K562 (cell line): ENCODE measurements around the gene FGF14. TPM values are rescaled to one million over a fixed set of nuclear protein-coding genes. Genes with fewer than 3 reads are reported as not detected.

ENCODE experiments used
- ATAC-seq: fragments of 200-7000 bp; cut with Tn5 transposase; 3 replicates; pipeline ENCODE4 v1.9.1; 2020; ENCODE audit warnings: moderate library complexity
- BruUV-seq: library from RNA; stranded (reverse); fragments of 400-500 nt; replicated peaks from 2 replicates; lab custom pipeline; 2021; lab: Mats Ljungman, UMichigan
- CTCF ChIA-PET: fragments of 300-600 bp; formaldehyde crosslinking; extraction: SDS; loops from one replicate; lab custom pipeline; 2021; ENCODE audit warnings: low intra/inter-chr PET ratio; lab: Yijun Ruan, JAX
- POLR2A ChIA-PET: fragments of 300-600, 350-650 bp; sonication (Branson Sonifier 250); formaldehyde crosslinking; extraction: SDS; loops from one replicate; lab custom pipeline; 2021; ENCODE audit warnings: antibody characterized with exemption, inconsistent platforms; lab: Yijun Ruan, JAX
- DNase-seq, 4 experiments: peaks; one replicate each; pipeline versions ENCODE4 v3.0.0 to v3.0.0-alpha.2; 2011 to 2018; ENCODE audit warnings: low spot score in 3 of 4, mixed read lengths in 3 of 4; ENCODE audit errors: extremely low read depth in 1 of 4
- FAIRE-seq: peaks from 2 replicates; lab custom pipeline; 2011; peaks lifted over from hg19 to GRCh38; lab: Jason Lieb, UNC
- H2AFZ ChIP-seq: 2 replicates; pipeline ENCODE4 v1.6.0; 2011; ENCODE audit warnings: low read depth, low read length, control low read depth, inconsistent platforms
- H3K27ac ChIP-seq: fragments of 200-600 bp; 3 replicates; pipeline ENCODE4 v1.8.0; 2011; ENCODE audit warnings: low read depth, mild to moderate bottlenecking, control low read depth, inconsistent platforms, low read length, moderate library complexity, mixed read lengths; ENCODE audit errors: extremely low read depth
- H3K27me3 ChIP-seq, 2 experiments: fragments of 300-600 bp in 1 of 2; 2 replicates in 1 of 2; 3 replicates in 1 of 2; pipeline versions ENCODE4 v1.6.0 to v1.8.0; 2011; ENCODE audit warnings: inconsistent platforms in 2 of 2, low read length in 2 of 2, mild to moderate bottlenecking in 1 of 2, mixed read lengths in 1 of 2, moderate library complexity in 1 of 2; ENCODE audit not compliant: control insufficient read depth in 2 of 2, insufficient read depth in 2 of 2
- H3K36me3 ChIP-seq: fragments of 300-600 bp; 3 replicates; pipeline ENCODE4 v1.8.0; 2011; ENCODE audit warnings: mild to moderate bottlenecking, low read length, inconsistent platforms; ENCODE audit not compliant: control insufficient read depth, insufficient read depth
- H3K4me1 ChIP-seq, 2 experiments: fragments of 200-600 bp in 1 of 2; replicated peaks in 1 of 2; 2 replicates in 1 of 2; 3 replicates in 1 of 2; pipeline versions ENCODE4 v1.5.1 to v1.8.0; 2011; ENCODE audit warnings: inconsistent platforms in 2 of 2, low read length in 2 of 2, mild to moderate bottlenecking in 1 of 2, mixed read lengths in 1 of 2, moderate library complexity in 1 of 2; ENCODE audit not compliant: control insufficient read depth in 2 of 2, insufficient read depth in 2 of 2
- H3K4me2 ChIP-seq: 2 replicates; pipeline ENCODE4 v1.6.1; 2011; ENCODE audit warnings: low read length, control low read depth, inconsistent platforms, mixed read lengths; ENCODE audit not compliant: insufficient read depth
- H3K4me3 ChIP-seq: fragments of 200-600 bp; sonication (generic), shearing (Covaris generic); 2 replicates; pipeline ENCODE4 v1.5.1; 2016; ENCODE audit warnings: control low read depth, inconsistent platforms
- H3K79me2 ChIP-seq: fragments of 200-600 bp; 3 replicates; pipeline ENCODE4 v1.8.0; 2011; ENCODE audit warnings: low read length, inconsistent platforms; ENCODE audit not compliant: control insufficient read depth, insufficient read depth
- H3K9ac ChIP-seq, 2 experiments: 2 replicates each; pipeline versions ENCODE4 v1.6.0 to v1.6.1; 2011; ENCODE audit warnings: low read depth in 2 of 2, low read length in 2 of 2, control low read depth in 1 of 2, inconsistent platforms in 1 of 2, mild to moderate bottlenecking in 1 of 2, mixed read lengths in 1 of 2; ENCODE audit not compliant: insufficient read depth in 1 of 2
- H3K9me1 ChIP-seq: one replicate; pipeline ENCODE4 v1.6.0; 2011; ENCODE audit warnings: inconsistent platforms, mild to moderate bottlenecking, low read length, moderate library complexity; ENCODE audit not compliant: control insufficient read depth, insufficient read depth
- H3K9me3 ChIP-seq: replicated peaks from 2 replicates; pipeline ENCODE4 v1.5.1; 2011; ENCODE audit warnings: low read depth, low read length, inconsistent platforms; ENCODE audit not compliant: control insufficient read depth, insufficient read depth
- H4K20me1 ChIP-seq: replicated peaks from 2 replicates; pipeline ENCODE4 v1.6.1; 2011; ENCODE audit warnings: low read length, inconsistent platforms, mixed read lengths; ENCODE audit not compliant: control insufficient read depth, insufficient read depth
- ARNT ChIP-seq, 2 experiments: fragments of 450-650 bp; IDR thresholded peaks; 2 replicates each; pipeline ENCODE4 v1.6.1; 2016; ENCODE audit warnings: mild to moderate bottlenecking in 1 of 2
- CXXC5 ChIP-seq: fragments of 250-450 bp; sonication (Bioruptor Pico); IDR thresholded peaks from 2 replicates; pipeline ENCODE4 v1.8.0; 2022; ENCODE audit warnings: inconsistent platforms, mild to moderate bottlenecking, moderate library complexity
- HSF4 ChIP-seq: fragments of 250-450 bp; sonication (Bioruptor Pico); IDR thresholded peaks from 2 replicates; pipeline ENCODE4 v2.1.2; 2022; ENCODE audit warnings: mild to moderate bottlenecking, moderate library complexity, borderline replicate concordance
- ZNF644 ChIP-seq: fragments of 200-800 bp; sonication (Bioruptor generic); IDR thresholded peaks from 2 replicates; pipeline ENCODE4 v1.6.1; 2016; ENCODE audit warnings: low read depth, missing genetic modification characterization, missing compliant biosample characterization
- ZNF699 ChIP-seq: fragments of 250-450 bp; sonication (Bioruptor Pico); IDR thresholded peaks from 2 replicates; pipeline ENCODE4 v1.8.0; 2021; ENCODE audit warnings: mild to moderate bottlenecking, moderate library complexity; ENCODE audit not compliant: insufficient replicate concordance
- WGBS: fragments of 100-300 bp; shearing (Covaris generic); methylation state at CpG from one replicate; pipeline ENCODE4 v1.1.6; 2016; ENCODE audit warnings: low coverage, mixed read lengths; ENCODE audit not compliant: insufficient coverage; ENCODE audit errors: missing lambda C conversion rate; 5-methylcytosine and 5-hydroxymethylcytosine counted together
- in situ Hi-C: fragments of 300-500 bp; cut with MboI; formaldehyde crosslinking; loops from 4 replicates; pipeline ENCODE4 v1.15.0; 2018; ENCODE audit warnings: inconsistent platforms, mixed read lengths
- intact Hi-C: fragments of 100-400 bp; cut with micrococcal nuclease; formaldehyde crosslinking; loops from 2 replicates; pipeline ENCODE4 v1.14.2; 2022
- polyA plus RNA-seq, 8 experiments: library from polyadenylated mRNA; depleted of rRNA in 4 of 8; stranded (reverse) in 5 of 8; unstranded in 3 of 8; fragments of >200 nt; fragmentation: Nextera tagmentation in 2 of 8; fragmentation: Illumina TruSeq in 1 of 8; extraction: Ambion mirVana in 2 of 8; extraction: Trizol in 1 of 8; gene quantifications; 2 replicates each; pipeline versions ENCODE4 v1.2.1 to v1.2.3, GENCODE V29; 2011 to 2014; ENCODE audit warnings: inconsistent platforms in 1 of 8, missing spikeins in 1 of 8
- total RNA-seq, 7 experiments: library from RNA; depleted of rRNA in 6 of 7; stranded (reverse); fragments of >200 nt in 6 of 7; fragmentation: Illumina TruSeq in 2 of 7; extraction: Trizol in 2 of 7; gene quantifications; 2 replicates each; pipeline versions ENCODE4 v1.2.1 to v1.2.3, GENCODE V29; 2011 to 2021; ENCODE audit warnings: low replicate concordance in 1 of 7
- TF ChIP-seq, protein P1 (sequence below): fragments of 250-450 bp; sonication (Bioruptor Pico); IDR thresholded peaks from 2 replicates; pipeline ENCODE4 v1.5.0; 2021
- TF ChIP-seq, protein P2 (sequence below): sonication (generic); formaldehyde crosslinking; IDR thresholded peaks from 2 replicates; pipeline ENCODE4 v1.8.0; 2023; ENCODE audit warnings: missing genetic modification reagents, mild to moderate bottlenecking, borderline replicate concordance

The FGF14 gene
- total and polyA plus RNA-seq, 9 of the 15 experiments (the other 6 are each of a cell fraction or from before 2014, with no cell fraction given): not detected

DNA sequence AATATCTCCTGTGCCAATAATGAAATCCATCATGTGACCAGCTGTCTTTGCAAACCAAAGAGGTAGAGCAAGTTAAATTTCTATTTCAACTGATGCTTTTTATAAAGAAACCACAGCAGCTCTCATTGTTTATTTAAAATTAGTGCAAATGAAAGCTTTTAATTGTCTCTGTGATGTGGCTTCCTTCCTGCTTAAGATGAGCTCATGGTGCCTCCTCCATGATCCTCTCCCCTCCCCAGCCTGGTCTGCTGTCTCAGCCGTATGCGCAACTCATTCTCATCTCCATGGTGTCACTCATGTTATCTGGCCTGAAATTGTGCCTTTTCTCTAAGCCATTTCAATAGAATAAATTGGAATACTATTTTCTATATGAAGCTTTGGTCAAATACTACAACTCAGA lies 270.6 kb downstream of the FGF14 start:
- H3K27me3 ChIP-seq: no peaks in the 10 kb centered on the region
- H3K4me1 ChIP-seq: no peaks in the 10 kb centered on the region
- no peak for ATAC-seq
- H2AFZ ChIP-seq: no peak overlapping the region
- no peaks in the 10 kb centered on the region for H3K9me3 ChIP-seq
- FAIRE-seq: no peak
- no TSS peak for BruUV-seq
- ChIA-PET POLR2A (no interaction called here), CTCF (no interaction called here)
- in situ Hi-C loops: no loop called here
- 8% methylated on average over 2 of the region's 2 CpGs for WGBS
- no peaks in the 10 kb centered on the region for H4K20me1 ChIP-seq
- intact Hi-C loops: no loop called here
- H3K9ac ChIP-seq: no peak overlapping the region
- DNase-seq: no peak
- no peaks in the 10 kb centered on the region for H3K79me2 ChIP-seq
- no peaks in the 10 kb centered on the region for H3K36me3 ChIP-seq
- H3K27ac ChIP-seq: no peak overlapping the region
- no peak overlapping the region for H3K4me3 ChIP-seq
- no peaks in the 10 kb centered on the region for H3K9me1 ChIP-seq
- no peak overlapping the region for H3K4me2 ChIP-seq
- no peak for TF ChIP-seq CXXC5
- TF ChIP-seq ZNF699: no peak
- TF ChIP-seq, protein P1, sequence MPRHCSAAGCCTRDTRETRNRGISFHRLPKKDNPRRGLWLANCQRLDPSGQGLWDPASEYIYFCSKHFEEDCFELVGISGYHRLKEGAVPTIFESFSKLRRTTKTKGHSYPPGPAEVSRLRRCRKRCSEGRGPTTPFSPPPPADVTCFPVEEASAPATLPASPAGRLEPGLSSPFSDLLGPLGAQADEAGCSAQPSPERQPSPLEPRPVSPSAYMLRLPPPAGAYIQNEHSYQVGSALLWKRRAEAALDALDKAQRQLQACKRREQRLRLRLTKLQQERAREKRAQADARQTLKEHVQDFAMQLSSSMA: no peak
- TF ChIP-seq ZNF644 (tag): no peak
- no peak for TF ChIP-seq ARNT (IDR thresholded peaks at IDR 0.05)
- TF ChIP-seq, protein P2, sequence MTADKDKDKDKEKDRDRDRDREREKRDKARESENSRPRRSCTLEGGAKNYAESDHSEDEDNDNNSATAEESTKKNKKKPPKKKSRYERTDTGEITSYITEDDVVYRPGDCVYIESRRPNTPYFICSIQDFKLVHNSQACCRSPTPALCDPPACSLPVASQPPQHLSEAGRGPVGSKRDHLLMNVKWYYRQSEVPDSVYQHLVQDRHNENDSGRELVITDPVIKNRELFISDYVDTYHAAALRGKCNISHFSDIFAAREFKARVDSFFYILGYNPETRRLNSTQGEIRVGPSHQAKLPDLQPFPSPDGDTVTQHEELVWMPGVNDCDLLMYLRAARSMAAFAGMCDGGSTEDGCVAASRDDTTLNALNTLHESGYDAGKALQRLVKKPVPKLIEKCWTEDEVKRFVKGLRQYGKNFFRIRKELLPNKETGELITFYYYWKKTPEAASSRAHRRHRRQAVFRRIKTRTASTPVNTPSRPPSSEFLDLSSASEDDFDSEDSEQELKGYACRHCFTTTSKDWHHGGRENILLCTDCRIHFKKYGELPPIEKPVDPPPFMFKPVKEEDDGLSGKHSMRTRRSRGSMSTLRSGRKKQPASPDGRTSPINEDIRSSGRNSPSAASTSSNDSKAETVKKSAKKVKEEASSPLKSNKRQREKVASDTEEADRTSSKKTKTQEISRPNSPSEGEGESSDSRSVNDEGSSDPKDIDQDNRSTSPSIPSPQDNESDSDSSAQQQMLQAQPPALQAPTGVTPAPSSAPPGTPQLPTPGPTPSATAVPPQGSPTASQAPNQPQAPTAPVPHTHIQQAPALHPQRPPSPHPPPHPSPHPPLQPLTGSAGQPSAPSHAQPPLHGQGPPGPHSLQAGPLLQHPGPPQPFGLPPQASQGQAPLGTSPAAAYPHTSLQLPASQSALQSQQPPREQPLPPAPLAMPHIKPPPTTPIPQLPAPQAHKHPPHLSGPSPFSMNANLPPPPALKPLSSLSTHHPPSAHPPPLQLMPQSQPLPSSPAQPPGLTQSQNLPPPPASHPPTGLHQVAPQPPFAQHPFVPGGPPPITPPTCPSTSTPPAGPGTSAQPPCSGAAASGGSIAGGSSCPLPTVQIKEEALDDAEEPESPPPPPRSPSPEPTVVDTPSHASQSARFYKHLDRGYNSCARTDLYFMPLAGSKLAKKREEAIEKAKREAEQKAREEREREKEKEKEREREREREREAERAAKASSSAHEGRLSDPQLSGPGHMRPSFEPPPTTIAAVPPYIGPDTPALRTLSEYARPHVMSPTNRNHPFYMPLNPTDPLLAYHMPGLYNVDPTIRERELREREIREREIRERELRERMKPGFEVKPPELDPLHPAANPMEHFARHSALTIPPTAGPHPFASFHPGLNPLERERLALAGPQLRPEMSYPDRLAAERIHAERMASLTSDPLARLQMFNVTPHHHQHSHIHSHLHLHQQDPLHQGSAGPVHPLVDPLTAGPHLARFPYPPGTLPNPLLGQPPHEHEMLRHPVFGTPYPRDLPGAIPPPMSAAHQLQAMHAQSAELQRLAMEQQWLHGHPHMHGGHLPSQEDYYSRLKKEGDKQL: no peak
- no peak for TF ChIP-seq HSF4
